HG03060 (cell line): ENCODE measurements around the gene SWI5.
"Not testable (repeated sequence)": the region's sequence is repeated elsewhere in the genome, so short reads cannot be mapped to it uniquely, and the experiment has no call there.

Source experiments
- ATAC-seq: cut with Tn5 transposase; IDR thresholded peaks from one replicate; pipeline ENCODE4 v1.9.1; 2021; ENCODE audit warnings: low read depth, moderate number of reproducible peaks; ENCODE audit not compliant: unreplicated experiment

The SWI5 gene

GRCh38 chr9:128276008-128276573 lies at the start of gene SWI5:
Gene SWI5 (plus strand): TSS chr9:128276276.
- ATAC-seq: peak; percentile 97

- ATAC-seq: no peak
Observed at GRCh38 chr9:128226412-128226801, 49.7 kb upstream of the SWI5 start.

GRCh38 chr9:128230897-128231296 lies 45.2 kb upstream of the SWI5 start:
- ATAC-seq: not testable (repeated sequence)

GRCh38 chr9:128231638-128232527 lies 44.2 kb upstream of the SWI5 start:
- ATAC-seq: no peak

- no peak for ATAC-seq
Observed at GRCh38 chr9:128232528-128233428, 43.3 kb upstream of the SWI5 start.

GRCh38 chr9:128233817-128234406 lies 42.2 kb upstream of the SWI5 start:
- no peak for ATAC-seq

- ATAC-seq: no peak
Observed at GRCh38 chr9:128242124-128242523, 34.0 kb upstream of the SWI5 start.

GRCh38 chr9:128242828-128243214 lies 33.3 kb upstream of the SWI5 start:
- ATAC-seq: no peak

GRCh38 chr9:128243215-128244018 lies 32.7 kb upstream of the SWI5 start:
- no peak for ATAC-seq

GRCh38 chr9:128244091-128244836 lies 31.8 kb upstream of the SWI5 start:
- no peak for ATAC-seq

GRCh38 chr9:128244837-128245231 lies 31.2 kb upstream of the SWI5 start:
- no peak for ATAC-seq

GRCh38 chr9:128245421-128246151 lies 30.5 kb upstream of the SWI5 start:
- no peak for ATAC-seq

- ATAC-seq: no peak
Observed at GRCh38 chr9:128246471-128246870, 29.6 kb upstream of the SWI5 start.

- no peak for ATAC-seq
Observed at GRCh38 chr9:128247226-128247803, 28.8 kb upstream of the SWI5 start.

- ATAC-seq: no peak
Observed at GRCh38 chr9:128249558-128249907, 26.5 kb upstream of the SWI5 start.

GRCh38 chr9:128249908-128250838 lies 25.9 kb upstream of the SWI5 start:
- ATAC-seq: no peak
